ES-I3 (cell line): ENCODE data around the gene GLYR1.

Experiments
- H3K36me3 ChIP-seq: 2 replicates; pipeline ENCODE4 v1.6.1; 2013; ENCODE audit warnings: mild to moderate bottlenecking, low read length, control low read depth, moderate library complexity; ENCODE audit not compliant: insufficient read depth
- H3K4me1 ChIP-seq: 2 replicates; pipeline ENCODE4 v1.6.1; 2013; ENCODE audit warnings: mild to moderate bottlenecking, control low read depth, low read length; ENCODE audit not compliant: insufficient read depth
- H3K9ac ChIP-seq: 2 replicates; pipeline ENCODE4 v1.6.1; 2013; ENCODE audit warnings: low read depth, mild to moderate bottlenecking, low read length, moderate library complexity
- H3K9me3 ChIP-seq: 2 replicates; pipeline ENCODE4 v1.6.1; 2013; ENCODE audit warnings: mild to moderate bottlenecking, low read length, moderate library complexity; ENCODE audit not compliant: control insufficient read depth, insufficient read depth

GLYR1 gene

GRCh38 chr16:4820652-4821051 is 26.4 kb downstream of the GLYR1 start:
- Histone ChIP-seq H3K9me3 (no peaks in the 10 kb centered on the region), H3K4me1 (no peaks in the 10 kb centered on the region), H3K36me3 (peaks cover 33% of the 10 kb centered on the region), H3K9ac (no peak overlapping the region)

DNA sequence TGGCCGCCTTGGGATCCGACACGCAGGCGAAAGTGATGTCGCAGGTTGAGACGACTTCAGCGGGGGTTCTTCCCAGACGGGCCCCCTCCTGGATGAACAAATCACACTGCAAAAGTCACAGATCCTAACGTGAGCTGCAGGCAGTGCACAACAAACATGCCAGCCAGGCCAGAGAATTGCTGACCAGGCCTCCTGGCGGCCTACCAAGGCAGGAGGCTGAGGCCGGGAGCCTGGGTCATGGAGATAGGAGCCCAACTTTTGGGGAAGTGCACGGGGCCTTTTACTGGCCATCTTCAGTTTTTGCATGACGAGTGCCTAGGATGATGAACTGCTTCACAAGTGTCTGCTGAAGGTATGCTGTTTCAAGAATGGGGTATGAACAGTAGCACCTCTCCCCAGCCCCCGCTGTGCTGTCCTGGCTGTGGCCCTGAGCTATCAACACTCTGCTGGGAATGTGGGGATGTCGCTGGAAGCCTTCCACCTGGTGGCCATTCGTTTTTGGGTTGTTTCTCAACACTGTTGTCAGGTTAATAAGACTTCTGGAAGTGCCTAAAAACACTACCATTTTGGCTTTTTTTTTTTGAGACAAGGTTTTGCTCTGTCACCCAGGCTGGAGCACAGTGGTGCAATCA is 32.4 kb downstream of the GLYR1 start:
- H3K9me3 ChIP-seq, result no peaks in the 10 kb centered on the region
- no peaks in the 10 kb centered on the region for H3K4me1 ChIP-seq
- no peak overlapping the region for H3K9ac ChIP-seq
- H3K36me3 ChIP-seq, result peaks cover 18% of the 10 kb centered on the region

- Histone ChIP-seq H3K36me3 (peaks cover 18% of the 10 kb centered on the region), H3K9ac (no peak overlapping the region)
These were observed 33.0 kb downstream of the GLYR1 start for GRCh38 chr16:4814046-4814445.

GRCh38 chr16:4813251-4814003 is 33.7 kb downstream of the GLYR1 start:
- no peak overlapping the region for H3K9ac ChIP-seq
- no peaks in the 10 kb centered on the region for H3K4me1 ChIP-seq
- no peaks in the 10 kb centered on the region for H3K9me3 ChIP-seq
- H3K36me3 ChIP-seq, result peaks cover 14% of the 10 kb centered on the region

More at GRCh38 chr16:4814046-4814445, 33.0 kb downstream of the GLYR1 start:
- no peaks in the 10 kb centered on the region for H3K4me1 ChIP-seq
- H3K9me3 ChIP-seq, result no peaks in the 10 kb centered on the region

DNA sequence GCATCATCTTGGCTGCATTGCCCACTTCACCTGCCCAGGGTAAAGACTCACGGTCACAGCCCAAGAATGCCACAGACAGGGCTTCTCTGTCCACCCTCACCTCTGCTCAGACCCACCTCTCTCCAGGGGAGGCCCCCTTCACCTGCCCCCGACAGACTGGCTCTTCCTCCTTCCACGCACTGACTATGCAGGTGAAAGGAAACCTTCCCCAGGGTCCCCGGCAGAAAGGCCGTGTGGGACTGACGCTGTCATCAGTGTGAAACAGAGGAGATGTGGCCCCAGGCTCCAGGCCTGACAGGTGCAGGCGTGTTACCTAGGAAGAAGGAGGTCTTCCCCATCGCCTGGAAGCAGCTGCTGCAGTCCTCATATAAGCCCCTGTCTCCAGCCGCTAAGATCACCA is 35.3 kb downstream of the GLYR1 start:
- Histone ChIP-seq H3K4me1 (no peaks in the 10 kb centered on the region), H3K9me3 (no peaks in the 10 kb centered on the region), H3K36me3 (peaks cover 14% of the 10 kb centered on the region), H3K9ac (no peak overlapping the region)

GRCh38 chr16:4811242-4811641 is 35.8 kb downstream of the GLYR1 start:
- H3K36me3 ChIP-seq, result peaks cover 14% of the 10 kb centered on the region
- H3K9me3 ChIP-seq, result no peaks in the 10 kb centered on the region
- no peak overlapping the region for H3K9ac ChIP-seq
- H3K4me1 ChIP-seq, result no peaks in the 10 kb centered on the region

- Histone ChIP-seq H3K9me3 (no peaks in the 10 kb centered on the region), H3K4me1 (no peaks in the 10 kb centered on the region), H3K36me3 (peaks cover 8% of the 10 kb centered on the region; the same call in 1 of the 2 replicates), H3K9ac (no peak overlapping the region)
These were observed 40.8 kb downstream of the GLYR1 start for GRCh38 chr16:4806280-4806679.

DNA sequence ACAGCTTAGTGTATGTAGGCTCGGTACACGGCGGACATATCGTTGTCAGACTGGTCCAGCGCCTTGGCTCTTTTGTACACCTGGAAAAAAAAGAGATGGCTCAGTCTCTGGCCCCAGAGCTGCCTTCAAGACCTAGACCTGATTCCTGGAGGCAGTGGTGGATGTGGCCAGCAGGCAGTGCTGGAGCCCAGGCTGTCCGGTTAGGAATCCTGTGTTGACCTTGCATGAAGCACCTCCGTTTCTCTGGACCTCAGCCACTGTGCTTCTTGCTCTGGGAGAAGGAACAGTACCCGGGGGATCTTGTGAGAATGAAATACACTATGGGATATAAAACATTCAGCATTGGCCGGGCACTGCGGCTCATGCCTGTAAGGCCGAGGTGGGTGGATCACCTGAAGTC is 41.9 kb downstream of the GLYR1 start:
- Histone ChIP-seq H3K9ac (no peak overlapping the region), H3K4me1 (no peaks in the 10 kb centered on the region), H3K9me3 (no peaks in the 10 kb centered on the region), H3K36me3 (peaks cover 4% of the 10 kb centered on the region; the same call in 1 of the 2 replicates)

DNA sequence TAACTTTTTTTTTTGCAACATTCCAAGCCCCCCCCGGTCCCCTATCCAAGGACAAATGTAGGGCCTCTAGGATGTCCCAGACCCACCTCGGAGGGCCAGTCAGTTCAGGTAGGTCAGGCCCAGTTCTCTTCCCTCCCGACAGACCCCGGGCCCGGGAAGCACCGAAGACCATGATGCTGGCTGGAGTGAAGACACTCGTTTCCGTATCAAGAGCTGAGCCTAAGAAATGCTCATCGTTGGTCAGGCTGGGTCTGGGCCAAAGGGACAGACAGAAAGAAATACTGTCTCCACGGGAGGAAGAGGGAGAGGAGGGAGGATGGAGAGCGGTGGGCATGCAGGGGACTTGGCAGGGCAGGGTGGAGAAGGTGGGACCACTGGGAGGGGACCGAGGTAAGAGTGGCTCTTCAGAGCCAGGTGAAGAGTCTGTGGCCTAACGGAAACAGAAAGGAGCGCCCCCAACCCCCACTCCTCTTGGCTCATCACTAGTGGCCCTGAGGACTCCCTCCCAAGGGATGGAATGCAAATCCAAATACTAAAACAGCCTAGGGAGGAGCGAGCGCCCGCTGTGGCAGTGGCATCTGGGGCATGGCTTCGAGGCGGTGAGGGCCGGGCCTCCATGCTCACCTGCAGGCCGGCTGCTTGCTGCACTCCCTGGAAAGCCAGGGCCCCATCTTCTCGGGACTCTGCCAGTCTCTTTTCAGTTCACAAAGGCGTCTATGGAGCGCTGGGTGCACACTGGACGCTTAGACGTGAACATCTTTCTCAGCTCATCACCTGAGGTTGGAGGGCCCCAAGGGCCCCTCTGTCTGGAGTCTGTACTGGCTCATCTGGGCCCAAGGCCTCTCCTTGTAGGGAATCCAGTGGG is 43.0 kb downstream of the GLYR1 start:
- Histone ChIP-seq H3K9ac (no peak overlapping the region), H3K36me3 (peaks cover 4% of the 10 kb centered on the region; the same call in 1 of the 2 replicates), H3K9me3 (no peaks in the 10 kb centered on the region), H3K4me1 (no peaks in the 10 kb centered on the region)

GRCh38 chr16:4803401-4803844 is 43.7 kb downstream of the GLYR1 start:
- Histone ChIP-seq H3K36me3 (peaks cover 4% of the 10 kb centered on the region; the same call in 1 of the 2 replicates), H3K4me1 (no peaks in the 10 kb centered on the region), H3K9ac (peak overlapping the region; percentile 44), H3K9me3 (no peaks in the 10 kb centered on the region)

DNA sequence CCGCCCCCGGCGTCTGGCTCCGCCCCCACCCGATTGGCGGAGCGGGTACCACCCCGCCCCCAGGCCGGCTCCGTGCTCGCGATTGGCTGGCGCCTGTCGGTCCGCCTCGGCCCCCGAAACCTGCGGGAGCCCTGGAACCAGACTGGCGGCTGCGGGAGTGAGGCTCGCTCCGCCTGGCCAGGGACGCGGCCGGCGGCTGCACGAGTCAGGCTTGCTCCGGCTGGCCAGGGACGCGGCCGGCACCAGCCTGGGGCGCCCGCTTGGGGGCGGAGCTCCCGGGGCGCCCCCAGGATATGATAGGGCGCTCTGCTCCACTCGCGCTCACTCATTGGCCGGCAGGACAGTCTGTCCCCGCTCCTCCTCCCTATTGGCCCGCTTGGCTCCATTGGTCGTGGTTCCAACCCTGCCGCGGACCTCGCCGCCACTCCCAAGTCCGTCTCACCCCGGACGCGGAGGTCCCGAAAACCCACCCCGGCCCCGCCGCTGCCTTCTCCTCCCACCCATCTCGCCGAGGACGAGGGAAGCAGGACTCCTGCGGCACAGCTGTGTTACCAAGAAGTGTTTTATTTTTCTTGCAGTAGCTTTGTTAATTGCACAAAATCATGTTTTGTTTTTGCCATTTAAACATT is 44.3 kb downstream of the GLYR1 start:
- peak overlapping the region; percentile 44 for H3K9ac ChIP-seq
- no peaks in the 10 kb centered on the region for H3K4me1 ChIP-seq
- no peaks in the 10 kb centered on the region for H3K9me3 ChIP-seq
- H3K36me3 ChIP-seq, result peaks cover 4% of the 10 kb centered on the region; the same call in 1 of the 2 replicates

- Histone ChIP-seq H3K36me3 (no peaks in the 10 kb centered on the region; the same call in 1 of the 2 replicates), H3K9me3 (no peaks in the 10 kb centered on the region), H3K9ac (peak within 1 kb of the TSS; percentile 44), H3K4me1 (no peaks in the 10 kb centered on the region)
These were observed 45.0 kb downstream of the GLYR1 start, which contains the start of gene ROGDI for GRCh38 chr16:4801962-4802658. TSS of gene ROGDI (minus strand) at chr16:4802633. CDS start at chr16:4802571, 62 bp downstream.

DNA sequence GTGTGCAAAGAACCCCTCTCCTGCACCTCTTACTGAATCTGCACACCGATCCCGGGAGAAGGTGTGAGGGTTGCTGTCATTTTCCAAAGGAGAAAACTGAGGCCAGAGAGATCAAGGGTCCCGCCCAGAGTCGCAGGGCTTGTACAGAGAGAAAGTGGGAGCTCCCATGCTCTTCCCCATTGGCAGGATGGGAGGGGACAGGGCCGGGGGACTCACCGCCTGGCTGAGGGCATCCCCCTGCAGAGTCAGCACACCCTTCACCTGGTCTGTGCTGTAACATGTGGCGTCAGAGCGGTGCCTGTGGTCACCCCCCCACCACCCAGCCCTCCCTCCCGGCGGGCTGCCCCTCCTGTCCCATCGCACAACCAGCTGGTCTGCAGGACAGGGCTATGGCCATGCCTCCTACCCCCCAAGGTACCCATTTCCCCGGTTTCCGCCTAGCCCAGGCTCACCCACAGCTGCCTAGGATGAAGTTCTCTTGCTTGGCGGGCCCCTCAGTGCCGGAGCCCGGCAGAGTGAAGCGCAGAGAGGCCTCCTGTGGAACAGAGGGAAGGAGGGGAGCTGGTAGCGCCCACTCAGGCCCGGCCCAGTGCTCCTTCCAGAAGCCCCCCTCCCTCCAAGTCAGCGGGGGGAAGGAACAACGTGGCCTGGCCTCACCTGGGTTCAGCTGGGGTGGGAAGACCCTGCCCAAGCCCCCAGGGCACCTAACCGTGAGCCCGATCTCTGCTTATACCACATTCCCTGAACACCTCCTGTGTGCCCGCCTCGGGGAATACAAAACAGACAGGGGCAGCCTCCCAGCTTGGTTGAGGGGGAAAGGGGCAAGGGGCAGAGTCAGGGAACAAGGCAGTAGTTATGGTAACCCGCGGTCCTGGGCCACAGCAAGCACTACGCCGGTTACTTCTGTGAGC is 45.8 kb downstream of the GLYR1 start:
- Histone ChIP-seq H3K9me3 (no peaks in the 10 kb centered on the region), H3K4me1 (no peaks in the 10 kb centered on the region), H3K9ac (peak overlapping the region; percentile 44), H3K36me3 (no peaks in the 10 kb centered on the region)
